Nephron (organoid): ENCODE data around the gene LRRC41.

Source experiments
- H3K27ac Mint-ChIP-seq, 3 experiments: 2 replicates each; pipeline ENCODE4 v1.8.0; 2020; ENCODE audit warnings: mixed read lengths in 3 of 3, mild to moderate bottlenecking in 2 of 3, moderate library complexity in 1 of 3
- H3K27me3 Mint-ChIP-seq: 2 replicates; pipeline ENCODE4 v1.8.0; 2021; ENCODE audit warnings: low read depth, mild to moderate bottlenecking, moderate library complexity, mixed read lengths
- H3K36me3 Mint-ChIP-seq: 2 replicates; pipeline ENCODE4 v1.8.0; 2020; ENCODE audit warnings: low read depth, mixed read lengths
- H3K4me1 Mint-ChIP-seq: 2 replicates; pipeline ENCODE4 v1.8.0; 2020; ENCODE audit warnings: mixed read lengths
- H3K4me3 Mint-ChIP-seq, 3 experiments: 2 replicates each; pipeline ENCODE4 v1.8.0; 2020; ENCODE audit warnings: mild to moderate bottlenecking in 3 of 3, mixed read lengths in 3 of 3, moderate library complexity in 2 of 3
- H3K9me3 Mint-ChIP-seq: 2 replicates; pipeline ENCODE4 v1.8.0; 2020; ENCODE audit warnings: mixed read lengths
- TF ChIP-seq, protein P1 (sequence below), 3 experiments: fragments of 200-600 bp; sonication (generic); IDR thresholded peaks; one replicate each; pipeline ENCODE4 v1.5.0; 2021; ENCODE audit warnings: antibody characterized with exemption in 3 of 3; ENCODE audit not compliant: unreplicated experiment in 3 of 3

LRRC41 gene

GRCh38 chr1:46262508-46262907 lies 40.9 kb downstream of the LRRC41 start:
- TF ChIP-seq, protein P1, sequence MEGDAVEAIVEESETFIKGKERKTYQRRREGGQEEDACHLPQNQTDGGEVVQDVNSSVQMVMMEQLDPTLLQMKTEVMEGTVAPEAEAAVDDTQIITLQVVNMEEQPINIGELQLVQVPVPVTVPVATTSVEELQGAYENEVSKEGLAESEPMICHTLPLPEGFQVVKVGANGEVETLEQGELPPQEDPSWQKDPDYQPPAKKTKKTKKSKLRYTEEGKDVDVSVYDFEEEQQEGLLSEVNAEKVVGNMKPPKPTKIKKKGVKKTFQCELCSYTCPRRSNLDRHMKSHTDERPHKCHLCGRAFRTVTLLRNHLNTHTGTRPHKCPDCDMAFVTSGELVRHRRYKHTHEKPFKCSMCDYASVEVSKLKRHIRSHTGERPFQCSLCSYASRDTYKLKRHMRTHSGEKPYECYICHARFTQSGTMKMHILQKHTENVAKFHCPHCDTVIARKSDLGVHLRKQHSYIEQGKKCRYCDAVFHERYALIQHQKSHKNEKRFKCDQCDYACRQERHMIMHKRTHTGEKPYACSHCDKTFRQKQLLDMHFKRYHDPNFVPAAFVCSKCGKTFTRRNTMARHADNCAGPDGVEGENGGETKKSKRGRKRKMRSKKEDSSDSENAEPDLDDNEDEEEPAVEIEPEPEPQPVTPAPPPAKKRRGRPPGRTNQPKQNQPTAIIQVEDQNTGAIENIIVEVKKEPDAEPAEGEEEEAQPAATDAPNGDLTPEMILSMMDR (IDR thresholded peaks at IDR 0.05; ENCODE audit: unreplicated experiment in 3 of 3) = no peak
- H3K4me1 Mint-ChIP-seq = no peaks in the 10 kb centered on the region
- H3K36me3 Mint-ChIP-seq = peaks cover 38% of the 10 kb centered on the region
- no peaks in the 10 kb centered on the region for H3K27me3 Mint-ChIP-seq
- H3K4me3 Mint-ChIP-seq = no peak overlapping the region
- H3K9me3 Mint-ChIP-seq = no peaks in the 10 kb centered on the region
- H3K27ac Mint-ChIP-seq = no peak overlapping the region

GRCh38 chr1:46256523-46256922 lies 46.9 kb downstream of the LRRC41 start:
- Mint-ChIP-seq H3K9me3 (no peaks in the 10 kb centered on the region), H3K4me3 (no peak overlapping the region), H3K27ac (no peak overlapping the region), H3K27me3 (no peaks in the 10 kb centered on the region), H3K4me1 (no peaks in the 10 kb centered on the region), H3K36me3 (peaks cover 39% of the 10 kb centered on the region)
- TF ChIP-seq, protein P1 (IDR thresholded peaks at IDR 0.05; ENCODE audit: unreplicated experiment in 3 of 3) = no peak

DNA sequence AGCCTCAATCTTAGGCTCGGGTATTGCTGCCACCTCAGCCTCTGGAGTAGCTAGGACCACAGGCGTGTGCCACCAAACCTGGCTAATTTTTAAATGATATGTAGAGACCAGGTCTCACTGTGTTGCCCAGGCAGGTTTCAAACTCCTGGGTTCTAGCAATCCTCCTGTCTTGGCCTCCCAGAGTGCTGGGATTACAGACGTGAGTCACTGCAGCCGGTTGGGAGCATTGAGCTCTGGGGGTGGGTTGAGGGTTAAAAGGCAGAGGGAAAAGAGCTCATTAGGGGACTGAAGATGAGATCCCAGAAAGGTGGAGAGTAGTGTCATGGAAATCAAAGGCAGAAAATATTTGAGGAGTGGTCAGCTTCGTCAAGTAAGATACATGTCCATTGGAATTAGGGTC lies 48.7 kb downstream of the LRRC41 start:
- H3K4me1 Mint-ChIP-seq = peaks cover 2% of the 10 kb centered on the region
- no peaks in the 10 kb centered on the region for H3K27me3 Mint-ChIP-seq
- TF ChIP-seq, protein P1 (IDR thresholded peaks at IDR 0.05; ENCODE audit: unreplicated experiment in 3 of 3) = no peak
- H3K9me3 Mint-ChIP-seq = no peaks in the 10 kb centered on the region
- no peak overlapping the region for H3K27ac Mint-ChIP-seq
- no peak overlapping the region for H3K4me3 Mint-ChIP-seq
- peaks cover 28% of the 10 kb centered on the region for H3K36me3 Mint-ChIP-seq

- Mint-ChIP-seq H3K36me3 (peaks cover 15% of the 10 kb centered on the region), H3K4me1 (peaks cover 15% of the 10 kb centered on the region), H3K9me3 (no peaks in the 10 kb centered on the region), H3K27ac (peak overlapping the region in 2 of 3 experiments; percentile 52 to 91), H3K27me3 (no peaks in the 10 kb centered on the region), H3K4me3 (peak overlapping the region; percentile 91 to 94 (median 94))
- TF ChIP-seq, protein P1 (IDR thresholded peaks at IDR 0.05; ENCODE audit: unreplicated experiment in 3 of 3) = no peak
These were observed 55.1 kb downstream of the LRRC41 start for GRCh38 chr1:46248122-46248920.

DNA sequence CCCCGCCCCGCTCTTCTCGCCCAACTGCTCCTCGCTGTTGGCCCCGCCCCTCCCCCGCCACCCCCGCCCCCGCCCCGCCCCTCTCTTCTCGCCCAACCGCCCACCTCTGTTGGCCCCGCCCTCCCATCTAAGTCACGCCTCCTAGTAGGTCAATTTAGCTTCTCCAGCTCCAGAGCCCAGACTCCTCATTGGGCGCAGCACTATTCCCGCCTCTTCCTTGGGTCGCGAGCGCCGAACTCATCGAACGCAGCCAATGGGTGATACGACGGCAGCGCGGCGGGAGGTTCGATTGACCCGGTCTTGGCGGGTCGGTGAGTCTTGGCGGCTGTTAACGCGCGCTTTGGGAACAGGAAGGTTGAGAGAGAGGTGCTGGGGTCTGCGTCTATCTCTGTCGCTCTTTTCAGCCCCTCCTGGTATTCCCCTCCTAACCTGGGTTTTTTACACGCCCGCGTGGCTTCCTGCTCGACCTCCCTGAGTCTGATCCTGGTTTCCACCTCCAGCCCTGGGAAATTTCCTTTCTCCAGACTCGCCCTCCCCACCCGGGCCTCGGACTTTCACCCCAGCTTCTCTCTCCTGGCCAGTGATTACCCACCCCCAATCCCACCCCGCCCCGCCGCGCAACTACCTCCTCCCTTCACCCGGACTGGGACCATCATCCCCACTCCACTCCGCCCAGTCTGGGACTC lies 55.8 kb downstream of the LRRC41 start, which contains the start of gene RAD54L:
Gene RAD54L (plus strand): TSS at position 328 of the 686 bp plus-strand sequence. CDS start 643 bp downstream, outside the sequence.
- TF ChIP-seq, protein P1 (IDR thresholded peaks at IDR 0.05; ENCODE audit: unreplicated experiment in 3 of 3) = no peak
- Mint-ChIP-seq H3K27ac (peak within 1 kb of the TSS; percentile 88 to 94 (median 91)), H3K36me3 (peaks cover 13% of the 10 kb centered on the region), H3K4me3 (peak within 1 kb of the TSS; percentile 91 to 94 (median 94)), H3K9me3 (peaks cover 5% of the 10 kb centered on the region), H3K4me1 (peaks cover 15% of the 10 kb centered on the region), H3K27me3 (no peaks in the 10 kb centered on the region)
